Stimulated activated CD4-positive, alpha-beta T cell treated with anti-CD3 and anti-CD28 coated beads, Interleukin-12 subunit alpha, Interleukin-12 subunit beta, amount 100 ng/mL, for 4 hours (primary cell): ENCODE measurements around the gene MAML3.

Experiments used
- DNase-seq: peaks from one replicate; pipeline ENCODE4 v3.0.0-alpha.2; 2020

MAML3 gene

DNA sequence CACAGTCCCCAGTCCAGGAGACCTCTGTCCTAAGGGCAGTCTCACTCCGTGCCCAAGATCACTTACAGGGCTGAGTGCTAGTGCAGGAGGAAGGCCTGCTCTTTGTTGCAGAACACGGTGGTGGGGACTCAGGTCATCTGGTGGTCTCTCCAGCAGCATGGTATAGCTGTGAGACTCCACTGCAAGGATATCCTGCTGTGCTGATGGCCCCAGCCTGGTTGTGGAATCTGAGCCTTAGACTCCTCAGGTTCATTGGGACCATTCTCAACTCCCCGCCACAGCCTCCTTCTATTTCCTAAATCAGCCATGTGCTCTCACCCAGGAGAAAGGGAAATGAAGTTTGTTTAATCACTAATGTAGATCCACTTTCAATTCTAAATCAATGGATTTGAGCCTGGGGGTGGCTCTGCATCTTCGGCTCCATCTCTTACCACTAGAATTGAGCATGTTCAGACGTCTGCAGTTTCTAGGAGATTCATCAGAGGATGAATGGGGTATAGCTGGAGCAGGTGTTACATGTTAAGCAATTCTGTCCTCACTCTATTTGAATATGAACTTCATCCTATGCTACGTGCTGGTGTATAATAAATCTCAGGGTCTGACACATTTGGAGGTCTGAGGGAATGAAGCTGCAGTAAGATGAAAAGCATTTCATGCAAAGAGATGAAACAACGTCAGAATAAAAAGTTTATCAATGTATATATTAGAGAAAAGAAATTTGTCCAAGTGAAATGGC lies 299.1 kb downstream of the MAML3 start:
- DNase-seq, result no peak

DNA sequence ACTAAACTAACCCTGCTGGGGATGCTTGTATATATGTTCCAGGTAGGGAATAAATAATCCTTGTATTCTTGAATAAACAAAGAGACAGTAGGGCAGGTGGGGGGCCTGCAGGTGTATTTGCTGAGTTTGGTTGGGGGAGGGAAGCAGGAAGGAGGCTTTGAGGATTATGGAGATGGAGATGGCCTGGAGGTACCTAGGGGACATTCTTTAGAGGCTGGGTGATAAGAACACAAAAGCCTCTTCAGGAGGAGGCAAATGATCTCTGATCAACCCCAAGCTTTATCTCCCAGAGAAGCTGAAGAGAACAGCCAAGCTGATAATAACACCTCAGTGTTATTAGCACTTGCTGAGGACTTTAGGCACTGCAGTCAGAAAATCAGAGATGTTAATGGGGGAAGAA lies 300.7 kb downstream of the MAML3 start:
- no peak for DNase-seq

DNA sequence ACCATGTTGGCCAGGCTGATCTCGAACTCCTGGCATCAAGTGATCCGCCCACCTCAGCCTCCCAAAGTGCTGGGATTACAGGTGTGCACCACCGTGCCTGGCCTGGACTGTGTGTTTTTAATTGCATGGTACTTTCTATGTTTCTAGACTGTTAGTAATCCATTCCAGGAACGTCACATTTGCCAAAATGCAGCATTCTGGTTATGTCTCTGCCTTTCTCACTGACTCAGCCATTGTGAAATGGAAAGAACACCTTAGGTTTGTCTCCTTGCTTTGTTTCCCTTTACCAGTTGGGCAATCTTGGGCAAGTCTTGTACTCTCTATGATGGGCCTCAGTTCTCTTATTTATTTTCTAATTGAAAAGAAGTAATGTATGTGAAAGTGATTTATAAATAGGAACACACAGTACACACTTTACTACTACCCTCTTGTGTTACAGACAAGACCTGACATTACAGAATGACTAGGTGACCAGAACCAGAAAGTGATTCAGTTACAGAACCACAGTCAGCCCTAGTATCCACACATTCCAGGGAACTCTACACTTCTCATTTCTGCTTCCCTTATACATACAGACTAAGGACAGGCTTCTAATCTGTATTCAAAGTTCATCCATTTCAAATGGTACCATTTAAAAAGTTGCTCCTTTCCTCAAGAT lies 301.2 kb downstream of the MAML3 start:
- no peak for DNase-seq

DNA sequence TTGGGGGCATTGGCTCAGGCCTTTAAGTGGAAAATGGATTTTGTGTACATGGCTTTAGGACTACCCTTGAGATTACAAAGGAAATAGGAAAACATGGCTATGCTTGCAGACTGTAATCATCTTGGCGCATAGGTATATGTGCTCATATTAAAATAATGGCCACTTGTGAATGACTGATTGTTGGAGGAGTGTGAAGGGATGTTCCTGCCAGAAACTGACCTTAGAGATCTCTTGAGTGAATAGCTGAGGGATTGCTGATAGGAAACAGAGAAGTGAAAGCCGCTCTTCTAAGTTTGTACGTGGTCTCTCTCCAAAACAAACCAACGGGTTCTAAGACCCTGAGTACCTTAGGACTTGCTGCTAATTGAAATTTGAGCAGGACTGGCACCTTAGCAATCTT lies 302.3 kb downstream of the MAML3 start:
- no peak for DNase-seq

DNA sequence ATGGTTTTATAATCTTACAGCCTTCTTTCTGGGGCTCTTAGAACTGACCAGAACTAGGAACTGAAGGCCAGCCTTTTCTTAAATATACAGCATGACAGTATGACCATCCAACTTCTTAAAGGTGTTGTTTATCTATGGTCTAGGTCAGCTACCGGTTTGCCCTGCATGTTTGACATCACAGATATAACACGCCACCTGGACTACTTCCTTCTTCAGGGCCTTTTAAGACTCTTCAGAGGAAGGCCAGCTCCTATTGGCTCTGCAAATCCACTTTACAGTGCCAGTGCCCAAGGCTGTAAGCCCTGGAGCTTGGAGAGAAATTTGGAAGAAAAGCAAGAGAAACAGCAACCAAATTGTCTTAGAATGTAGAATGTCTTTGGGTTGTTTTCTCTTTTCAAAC lies 302.9 kb downstream of the MAML3 start:
- no peak for DNase-seq

DNA sequence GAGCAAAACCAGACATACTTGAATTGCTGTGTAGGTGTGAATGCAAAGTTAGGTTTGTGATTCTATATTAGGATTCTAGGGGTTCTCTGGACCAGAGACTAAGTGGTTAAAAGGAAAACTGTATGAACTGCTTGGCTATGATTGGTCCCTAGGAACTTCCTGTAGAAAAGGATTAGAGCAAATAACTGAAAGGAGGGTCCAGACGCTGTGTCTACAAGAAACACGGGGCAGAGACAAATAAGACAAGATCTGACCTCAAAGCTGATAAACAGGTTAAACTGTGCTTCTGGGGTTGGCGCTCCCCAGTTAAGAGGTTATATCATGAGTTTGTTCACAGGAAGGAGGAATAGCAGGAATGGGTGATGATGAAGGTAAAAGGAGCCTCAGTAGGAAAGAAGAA lies 304.8 kb downstream of the MAML3 start:
- no peak for DNase-seq

DNA sequence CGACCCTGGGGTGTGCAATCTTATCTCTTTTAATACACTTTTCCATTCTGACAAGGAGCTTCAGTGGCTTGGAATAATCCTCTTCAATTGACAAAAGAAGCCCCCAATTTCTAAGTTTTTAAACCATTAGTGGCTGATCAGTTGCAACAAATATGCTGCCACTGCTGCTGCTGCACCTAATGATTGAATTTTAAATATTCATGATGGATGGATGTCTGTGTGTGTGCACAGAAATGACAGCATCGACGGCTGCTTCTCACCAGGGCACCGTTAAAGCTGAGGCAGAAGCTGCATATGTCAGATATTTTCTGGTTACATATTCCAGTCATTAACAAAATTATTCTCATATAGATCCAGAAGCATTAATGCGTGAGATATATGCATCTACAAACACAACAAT lies 306.0 kb downstream of the MAML3 start:
- no peak for DNase-seq

DNA sequence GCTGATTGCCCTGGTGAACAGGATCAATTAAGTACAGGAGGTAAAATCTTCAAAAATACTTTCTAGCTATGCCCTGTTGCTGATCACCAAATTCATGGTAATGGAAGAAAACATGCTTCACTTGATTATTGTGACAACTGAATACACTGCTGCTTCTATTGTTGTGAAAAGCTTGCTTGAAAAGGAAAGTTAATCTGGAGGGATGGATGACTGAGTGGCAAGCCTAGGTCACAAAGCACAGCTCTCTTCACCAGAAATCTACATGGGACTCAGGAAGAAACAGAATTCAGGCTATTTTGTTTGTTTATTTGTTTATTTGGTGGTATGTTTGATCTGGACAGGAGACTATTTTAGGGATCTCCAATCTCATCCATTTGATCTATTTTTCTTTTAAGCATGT lies 306.4 kb downstream of the MAML3 start:
- no peak for DNase-seq

DNA sequence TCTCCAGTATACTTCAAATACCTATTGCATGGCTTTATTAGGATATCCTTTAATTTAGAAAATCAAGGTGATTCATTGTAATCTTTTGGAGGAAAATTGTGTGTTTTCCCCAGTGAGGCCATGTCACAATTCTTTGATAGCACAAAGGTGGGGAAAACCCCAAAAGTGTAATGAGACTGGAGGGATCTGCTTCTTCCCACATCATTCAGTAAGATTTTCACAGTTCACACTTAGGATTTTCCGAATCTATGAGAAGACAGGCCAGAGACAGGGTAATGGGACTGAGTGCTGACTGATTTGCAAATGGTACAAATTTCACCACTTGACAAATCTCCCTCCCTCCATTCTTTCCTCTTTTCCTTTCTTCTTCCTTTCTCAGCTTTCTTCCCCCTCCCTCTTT lies 307.2 kb downstream of the MAML3 start:
- no peak for DNase-seq

DNA sequence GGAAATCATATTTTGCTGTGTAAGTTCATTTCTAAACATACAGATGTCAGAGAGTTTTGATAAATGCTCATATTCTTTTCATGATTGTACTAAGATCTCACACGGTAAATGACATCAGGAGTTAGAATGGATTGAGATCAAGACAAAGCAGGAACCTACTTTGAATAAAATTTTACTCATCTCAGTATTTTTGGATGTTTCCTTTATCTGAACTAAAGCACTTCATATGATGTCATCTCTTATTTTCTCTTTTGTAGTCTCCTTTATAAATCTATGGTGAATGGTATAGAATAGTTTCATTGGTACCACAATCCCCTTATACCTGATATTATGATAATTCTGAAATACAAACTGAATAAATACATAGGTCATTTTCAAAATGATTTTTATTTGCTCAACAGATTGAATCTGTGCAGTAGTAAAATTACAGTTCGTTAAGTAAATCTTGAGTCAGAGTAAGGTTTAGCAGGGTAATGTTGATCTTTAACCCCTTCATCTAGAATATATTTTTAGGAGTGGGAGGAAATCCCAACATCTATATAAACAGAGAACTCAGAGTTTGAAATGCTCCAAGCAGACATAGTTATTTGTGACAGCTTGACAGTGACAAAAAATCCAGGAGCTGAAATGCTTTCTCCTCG lies 308.4 kb downstream of the MAML3 start:
- no peak for DNase-seq

DNA sequence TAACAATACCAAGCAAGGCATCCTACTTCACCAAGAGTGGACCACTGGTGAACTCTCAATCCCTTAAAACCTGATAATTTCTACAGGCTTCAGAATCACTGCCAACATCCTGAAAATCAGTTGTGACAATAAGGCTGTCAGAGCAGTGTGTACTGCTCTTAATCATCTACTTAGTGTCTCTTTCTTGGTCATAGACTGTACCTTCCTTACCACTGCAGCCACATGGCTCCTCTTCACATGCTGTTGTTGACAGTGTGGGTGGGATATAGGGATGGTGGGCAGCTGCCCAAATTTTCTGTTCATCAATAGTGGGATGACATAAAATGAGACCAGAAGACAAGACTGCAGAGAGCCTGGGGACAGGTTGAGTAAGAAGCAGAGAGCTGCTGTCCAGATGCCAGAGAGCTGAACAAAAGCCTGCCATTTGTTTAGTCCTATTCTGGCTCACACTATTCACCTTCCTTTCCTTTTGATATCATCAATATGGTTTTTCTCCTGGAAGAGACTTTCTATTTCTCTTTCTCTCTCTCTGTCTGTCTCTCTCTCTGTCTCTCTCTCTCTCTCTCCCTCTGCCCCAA lies 309.4 kb downstream of the MAML3 start:
- DNase-seq, result no peak

DNA sequence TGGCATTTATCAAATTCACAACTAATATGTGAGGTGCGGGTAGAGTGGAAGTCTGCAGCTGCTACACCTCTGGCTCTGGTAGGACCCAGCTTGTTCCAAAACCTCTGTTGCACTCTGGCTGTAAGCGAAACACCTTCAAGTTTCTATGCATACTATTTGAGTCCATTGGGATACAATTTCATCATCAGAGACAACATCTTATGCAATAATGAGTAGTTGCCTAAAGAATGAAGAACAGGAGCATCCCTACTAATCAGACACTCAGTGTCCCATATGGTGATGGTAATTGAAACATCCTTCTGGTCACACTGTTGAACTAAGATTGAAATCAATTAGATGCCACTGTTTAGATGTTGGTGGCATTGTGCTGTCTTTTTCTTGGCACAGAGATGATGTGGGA lies 309.9 kb downstream of the MAML3 start:
- no peak for DNase-seq

DNA sequence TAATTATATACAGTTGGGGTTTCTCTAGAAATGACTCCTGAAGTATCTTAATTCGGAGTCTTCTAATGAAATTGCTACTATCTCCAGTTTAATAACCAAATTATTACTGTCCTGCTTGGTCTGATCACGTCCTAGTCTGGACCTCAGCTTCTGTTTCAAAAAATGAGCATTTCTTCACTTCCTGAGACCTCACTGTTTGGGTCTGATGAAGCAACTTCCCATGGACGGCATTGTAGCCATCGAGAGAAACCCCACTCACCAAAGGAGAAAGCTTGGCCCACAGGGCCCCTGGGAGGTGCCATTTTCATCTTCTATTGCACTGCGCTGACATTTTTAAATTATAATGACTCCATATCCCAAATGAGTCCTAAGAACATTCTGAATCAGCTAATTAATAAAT lies 310.3 kb downstream of the MAML3 start:
- DNase-seq, result no peak

DNA sequence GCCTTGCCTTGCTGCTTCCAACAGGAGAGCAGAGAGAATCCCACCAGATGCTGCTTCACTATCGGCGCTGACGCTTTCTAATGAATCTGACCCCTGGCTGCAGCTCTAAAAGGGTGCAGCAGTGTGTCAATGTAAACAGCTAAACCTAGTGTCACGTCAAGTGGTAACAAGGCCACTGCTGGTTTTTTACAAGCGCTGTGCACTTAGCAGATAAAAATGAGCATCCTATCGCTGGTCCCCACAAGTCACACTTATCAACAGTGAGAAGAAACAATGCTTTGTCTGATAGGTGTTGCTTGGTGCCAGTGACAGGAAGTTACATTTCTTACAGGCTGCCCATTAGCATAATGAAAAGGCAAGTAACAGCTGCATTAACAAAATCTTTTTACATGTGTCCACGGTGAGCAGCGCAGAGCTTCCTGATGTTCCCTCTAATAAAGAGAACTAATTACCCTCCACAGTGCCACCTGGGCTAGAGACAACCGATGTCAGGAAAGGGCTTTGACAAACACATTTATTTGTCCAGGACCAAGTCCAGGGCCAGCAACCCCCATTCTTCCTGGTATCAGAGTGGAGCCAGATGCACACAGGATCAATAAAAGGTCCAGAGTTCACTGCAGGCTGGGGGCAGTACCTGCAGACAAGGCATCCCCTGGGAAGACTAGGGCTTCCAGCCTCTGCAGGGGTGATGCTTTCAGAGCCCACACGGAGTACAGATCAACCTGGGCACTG lies 312.4 kb downstream of the MAML3 start:
- DNase-seq, result no peak

DNA sequence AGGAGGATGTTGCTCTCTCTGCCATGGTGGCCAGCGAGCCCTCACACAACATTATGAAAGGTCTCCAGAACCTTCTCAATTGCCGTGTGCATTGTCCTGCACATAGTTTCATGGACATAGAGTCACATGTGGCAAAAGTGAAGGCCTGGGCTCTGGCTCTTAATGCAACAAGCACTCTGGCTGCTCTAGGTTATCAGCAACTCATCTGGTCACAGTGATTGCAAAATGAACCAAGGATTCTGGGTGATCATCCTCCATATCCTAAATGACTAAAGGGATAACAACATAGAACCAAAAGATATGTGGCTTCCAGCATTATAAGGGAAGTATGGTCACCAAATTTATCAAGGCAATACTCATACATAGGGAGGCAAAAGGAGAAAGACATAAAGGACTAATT lies 313.2 kb downstream of the MAML3 start:
- no peak for DNase-seq

DNA sequence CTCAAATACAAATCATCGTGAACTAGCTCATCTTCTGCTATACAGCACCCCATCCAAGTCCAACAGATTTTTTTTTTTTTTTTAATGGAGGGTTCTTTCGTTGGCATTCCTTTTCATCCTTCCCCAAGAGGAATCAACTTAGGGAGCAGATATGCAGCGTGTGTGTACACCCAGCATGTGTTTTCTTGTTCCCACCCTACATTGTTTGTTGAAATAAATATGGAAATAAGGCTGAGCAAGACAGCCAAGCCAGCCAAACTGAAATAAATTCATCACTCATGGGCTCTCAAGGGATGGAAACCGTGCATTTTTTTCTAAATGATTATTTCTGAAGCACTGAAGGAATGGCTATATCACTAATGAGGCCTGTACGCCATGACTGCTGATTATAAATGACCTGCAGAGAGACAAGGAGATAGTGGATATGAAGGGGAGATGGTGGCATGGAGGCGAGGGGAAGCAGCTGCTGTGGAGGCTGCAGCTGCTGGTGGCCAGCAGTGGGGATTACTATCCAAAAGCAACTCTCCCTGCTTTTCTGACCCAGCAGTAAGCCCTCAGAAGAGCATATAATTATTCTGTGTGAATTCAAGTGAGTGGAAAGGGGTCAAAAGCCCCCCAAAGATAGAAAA lies 314.5 kb downstream of the MAML3 start:
- DNase-seq, result no peak

DNA sequence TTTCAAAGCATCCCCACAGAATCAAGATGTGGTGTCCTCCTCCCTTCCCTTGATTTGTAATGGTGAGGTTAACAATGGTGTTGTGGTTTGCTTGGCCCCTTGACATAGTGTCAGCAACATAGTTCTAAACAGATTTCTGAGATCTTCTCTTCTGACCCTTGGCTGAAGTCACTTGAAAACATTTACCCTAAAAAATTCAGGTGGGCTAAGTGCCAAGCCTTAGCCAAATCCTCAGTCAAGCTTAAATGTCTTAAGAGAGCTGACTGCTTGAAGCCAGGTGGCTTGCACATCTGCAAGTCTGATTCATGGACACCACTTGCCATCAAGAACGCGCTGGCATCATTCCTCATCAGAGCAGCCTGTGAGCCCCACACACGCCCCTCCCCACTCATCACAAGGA lies 315.2 kb downstream of the MAML3 start:
- no peak for DNase-seq

DNA sequence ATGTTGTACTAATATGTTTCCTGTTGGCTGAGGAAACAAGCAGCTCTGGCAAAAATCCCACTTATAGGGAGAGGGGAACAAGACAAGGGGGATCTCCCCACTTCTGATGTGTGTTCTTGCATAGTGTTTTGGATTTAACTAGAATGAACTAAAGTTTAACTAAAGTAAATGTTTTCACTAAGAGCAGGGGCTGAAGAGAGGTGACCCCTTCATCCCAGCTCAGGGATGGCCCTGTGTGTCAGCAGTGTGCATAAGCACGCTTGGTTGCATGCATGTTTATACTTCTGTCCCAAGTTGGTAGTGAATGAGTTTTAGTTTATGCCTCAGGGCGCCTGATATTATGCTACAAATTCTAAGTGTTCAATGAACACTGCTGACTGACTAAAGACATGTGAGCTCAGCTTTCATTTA lies 319.0 kb downstream of the MAML3 start:
- DNase-seq, result no peak

DNA sequence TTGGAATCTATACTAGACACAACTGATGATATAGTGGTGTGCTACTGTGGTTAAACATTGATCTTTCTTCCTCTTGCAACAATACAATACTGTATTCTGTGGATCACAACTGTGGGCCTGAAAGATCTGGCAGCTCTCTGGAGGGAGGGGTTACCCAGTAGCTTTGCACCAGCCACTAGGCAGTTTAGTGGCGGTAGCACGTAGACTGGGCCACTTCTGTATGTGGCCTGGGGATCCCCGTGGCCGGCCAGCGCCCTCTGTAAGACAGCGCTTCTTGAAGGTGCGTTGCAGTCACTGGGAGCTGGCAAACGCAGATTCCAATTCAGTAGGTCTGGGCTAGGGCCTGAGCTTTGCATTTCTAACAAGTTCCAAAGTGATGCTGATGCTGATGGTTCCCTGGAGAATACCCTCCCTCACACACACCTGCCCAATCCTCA lies 319.7 kb downstream of the MAML3 start:
- DNase-seq, result no peak

DNA sequence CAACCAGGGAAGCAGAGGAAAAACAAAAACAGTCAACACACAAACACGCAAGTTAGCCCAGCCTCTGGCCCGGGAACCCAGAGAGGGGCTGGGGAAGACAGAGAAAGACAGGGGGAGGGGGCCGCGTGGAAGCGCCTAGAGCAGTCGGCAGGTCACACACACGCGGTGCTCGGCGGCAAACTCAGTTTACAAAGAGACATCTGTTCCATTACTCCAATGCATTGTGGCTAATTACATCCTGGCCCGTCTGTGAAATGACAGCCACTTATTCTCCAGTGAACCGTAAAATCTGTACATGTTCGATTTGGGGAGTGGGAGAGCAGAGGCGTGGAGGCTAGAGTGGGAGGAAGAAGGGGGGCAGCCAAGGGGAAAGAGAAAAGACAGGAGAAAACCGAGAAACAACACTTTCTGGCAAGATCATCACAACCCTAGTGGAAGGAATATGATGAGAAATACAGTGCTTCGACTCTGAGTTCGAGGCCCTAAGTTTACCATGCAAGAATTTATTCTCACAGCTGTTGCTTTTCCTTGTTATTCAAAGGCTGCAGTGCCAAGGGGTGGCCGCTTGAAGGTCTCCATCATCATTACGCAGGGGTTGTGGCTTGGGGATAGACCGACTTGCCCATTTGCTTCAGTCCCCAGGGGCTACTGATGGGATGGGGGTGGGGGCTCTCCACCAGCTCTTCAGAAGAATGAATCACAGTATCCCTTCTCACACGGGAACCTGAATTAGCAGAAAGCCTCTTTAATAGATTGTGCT lies 320.7 kb downstream of the MAML3 start:
- no peak for DNase-seq

DNA sequence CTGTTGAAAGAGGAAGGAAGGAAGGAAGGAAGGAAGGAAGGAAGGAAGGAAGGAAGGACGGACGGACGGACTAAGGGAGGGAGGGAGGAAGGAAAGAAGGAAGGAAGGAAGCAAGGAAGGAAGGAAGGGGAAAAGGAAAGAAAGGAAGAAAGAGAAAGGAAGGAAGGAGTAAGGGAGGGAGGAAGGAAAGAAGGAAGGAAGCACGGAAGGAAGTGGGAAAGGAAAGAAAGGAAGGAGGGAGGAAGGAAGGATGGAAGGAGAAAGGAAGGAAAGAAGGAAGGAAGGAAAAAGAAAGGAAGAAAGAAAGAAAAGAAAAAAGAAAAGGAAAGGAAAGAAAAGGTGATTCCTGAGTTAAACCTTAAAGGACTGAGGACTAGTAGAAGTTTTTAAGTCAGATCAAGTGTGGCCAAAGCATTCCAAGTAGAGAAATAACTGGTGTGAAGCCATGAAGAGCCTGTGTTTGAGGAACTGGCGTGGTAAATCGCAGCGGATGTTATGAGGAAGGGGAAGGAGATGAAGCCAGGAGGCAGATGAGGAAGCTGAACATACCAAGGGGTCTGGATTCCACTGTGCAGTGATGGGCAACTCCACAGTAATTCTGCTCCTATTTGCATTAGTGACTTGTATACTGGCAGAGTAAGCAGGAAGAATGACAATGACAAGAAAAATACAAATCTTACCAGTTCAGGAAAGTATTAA lies 324.9 kb downstream of the MAML3 start:
- DNase-seq, result no peak
